A673 (cell line): ENCODE results near the gene TLCD3B. TPM values are rescaled to one million over a fixed set of nuclear protein-coding genes. Genes with fewer than 3 reads are reported as not detected.

Source experiments
- BruUV-seq: library from RNA; stranded (reverse); fragments of 400-500 nt; replicated peaks from 2 replicates; lab custom pipeline; 2021; lab: Mats Ljungman, UMichigan
- CTCF ChIA-PET: fragments of 300-600 bp; sonication (Branson Sonifier 250); formaldehyde crosslinking; loops from one replicate; lab custom pipeline; 2022; ENCODE audit warnings: antibody characterized with exemption; lab: Charles Lee
- POLR2A ChIA-PET: fragments of 300-600 bp; sonication (Branson Sonifier 250); formaldehyde crosslinking; loops from one replicate; lab custom pipeline; 2022; ENCODE audit warnings: antibody characterized with exemption; ENCODE audit not compliant: low non-redundant PET; lab: Charles Lee
- DNase-seq: peaks from one replicate; pipeline ENCODE4 v3.0.0-alpha.2; 2015; ENCODE audit warnings: low spot score
- H3K27ac ChIP-seq: fragments of 200-600 bp; sonication (generic); 2 replicates; pipeline ENCODE4 v1.5.1; 2016; ENCODE audit warnings: mixed run types, low read depth, mild to moderate bottlenecking, mixed read lengths, antibody characterized with exemption, low read length; ENCODE audit not compliant: poor library complexity, severe bottlenecking
- H3K27me3 ChIP-seq: fragments of 200-600 bp; sonication (generic); replicated peaks from 2 replicates; pipeline ENCODE4 v1.6.1; 2017; ENCODE audit warnings: mixed run types, low read depth, mild to moderate bottlenecking, mixed read lengths, antibody characterized with exemption, low read length; ENCODE audit not compliant: insufficient read depth, poor library complexity
- H3K36me3 ChIP-seq: fragments of 200-600 bp; sonication (generic); 2 replicates; pipeline ENCODE4 v1.6.1; 2016; ENCODE audit warnings: mixed run types, mild to moderate bottlenecking, mixed read lengths, antibody characterized with exemption, low read length; ENCODE audit not compliant: insufficient read depth, poor library complexity, severe bottlenecking
- H3K4me1 ChIP-seq: fragments of 200-600 bp; sonication (generic); 2 replicates; pipeline ENCODE4 v1.6.1; 2017; ENCODE audit warnings: mixed run types, mild to moderate bottlenecking, mixed read lengths, antibody characterized with exemption, low read length; ENCODE audit not compliant: insufficient read depth, poor library complexity, severe bottlenecking
- H3K4me3 ChIP-seq: fragments of 200-600 bp; sonication (generic); 2 replicates; pipeline ENCODE4 v1.5.1; 2016; ENCODE audit warnings: low read depth, mixed run types, mild to moderate bottlenecking, mixed read lengths, low read length; ENCODE audit not compliant: poor library complexity, severe bottlenecking
- H3K9me3 ChIP-seq: fragments of 200-600 bp; sonication (generic); 2 replicates; pipeline ENCODE4 v1.6.1; 2016; ENCODE audit warnings: mixed run types, low read depth, mild to moderate bottlenecking, mixed read lengths, antibody characterized with exemption, low read length; ENCODE audit not compliant: poor library complexity, severe bottlenecking
- CTCF ChIP-seq: fragments of 300-800, 200-600 bp; sonication (generic); conservative IDR thresholded peaks from 2 replicates; pipeline ENCODE4 v1.5.1; 2017; ENCODE audit warnings: low read depth, mild to moderate bottlenecking, antibody characterized with exemption, low read length, moderate library complexity, mixed read lengths
- EZH2 ChIP-seq: fragments of 200-600 bp; sonication (generic); IDR thresholded peaks from 2 replicates; pipeline ENCODE4 v1.6.1; 2017; ENCODE audit warnings: borderline replicate concordance, low read depth, mild to moderate bottlenecking, mixed read lengths, antibody characterized with exemption, low read length; ENCODE audit not compliant: poor library complexity, severe bottlenecking
- intact Hi-C: fragments of 100-400 bp; cut with micrococcal nuclease; formaldehyde crosslinking; loops from one replicate; pipeline ENCODE4 v1.10.0; 2022; ENCODE audit not compliant: unreplicated experiment
- total RNA-seq: library from RNA; stranded (reverse); gene quantifications from 2 replicates; pipeline ENCODE4 v1.2.3, GENCODE V29; 2021

Gene TLCD3B
- total RNA-seq, 1 experiment from 2014 or later = 1.9 TPM

GRCh38 chr16:30002614-30003346, 28.3 kb downstream of the TLCD3B start:
- no peak overlapping the region for H3K4me3 ChIP-seq
- POLR2A ChIA-PET = interaction anchor here (0.6 kb wide), 1 partner anchor 102 kb away, joined by 3 read pairs; the partner anchor contains the start of gene ASPHD1
- no peak overlapping the region for H3K27ac ChIP-seq
- peaks cover 17% of the 10 kb centered on the region for H3K36me3 ChIP-seq
- BruUV-seq = no TSS peak
- intact Hi-C loops = no loop called here
- CTCF ChIA-PET = no interaction called here
- H3K4me1 ChIP-seq = no peaks in the 10 kb centered on the region
- H3K9me3 ChIP-seq = no peaks in the 10 kb centered on the region
- H3K27me3 ChIP-seq = no peaks in the 10 kb centered on the region
- no peak for TF ChIP-seq EZH2
- TF ChIP-seq CTCF = no peak
- no peak for DNase-seq

DNA sequence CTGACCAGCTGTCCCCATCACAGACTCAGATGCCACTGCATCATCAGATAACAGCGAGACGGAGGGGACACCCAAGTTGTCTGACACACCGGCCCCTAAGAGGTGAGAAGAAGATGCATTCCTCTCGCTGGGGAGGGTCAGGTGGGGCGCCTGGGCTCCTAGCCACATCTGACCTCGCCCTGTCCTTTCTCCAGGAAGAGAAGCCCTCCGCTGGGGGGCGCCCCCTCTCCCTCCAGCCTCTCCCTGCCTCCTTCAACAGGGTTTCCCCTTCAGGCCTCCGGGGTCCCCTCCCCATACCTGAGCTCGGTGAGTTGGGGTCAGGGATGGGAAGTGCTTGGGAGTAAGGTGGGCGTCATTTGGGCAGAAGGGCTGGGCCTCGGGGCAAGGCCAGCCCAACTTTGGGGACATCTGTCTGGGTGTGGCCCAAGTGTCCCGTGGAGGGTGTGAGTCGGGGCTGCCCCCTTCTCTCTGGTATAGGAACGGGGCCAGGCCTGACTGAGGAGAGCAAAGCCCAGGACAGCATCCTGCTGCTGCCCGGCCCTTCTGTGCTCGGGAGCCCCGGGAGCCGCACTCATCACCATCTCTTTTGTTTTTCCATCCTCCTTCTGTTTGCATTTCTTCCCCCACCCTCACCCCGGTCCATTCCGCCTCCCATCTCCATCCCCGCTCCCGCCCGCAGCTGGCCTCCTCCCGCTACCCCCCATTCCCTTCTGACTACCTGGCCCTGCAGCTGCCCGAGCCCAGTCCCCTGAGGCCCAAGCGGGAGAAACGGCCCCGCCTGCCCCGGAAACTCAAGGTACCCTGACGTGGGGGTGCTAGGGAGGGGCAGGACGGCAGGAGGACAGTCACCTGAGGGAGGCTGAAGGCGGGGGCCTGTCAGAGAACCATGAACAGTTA, 30.1 kb downstream of the TLCD3B start:
- CTCF ChIA-PET = no interaction called here
- no peaks in the 10 kb centered on the region for H3K27me3 ChIP-seq
- peaks cover 28% of the 10 kb centered on the region for H3K36me3 ChIP-seq
- intact Hi-C loops = no loop called here
- no TSS peak for BruUV-seq
- no peak overlapping the region for H3K27ac ChIP-seq
- no peak overlapping the region for H3K4me3 ChIP-seq
- peaks cover 5% of the 10 kb centered on the region for H3K4me1 ChIP-seq
- no peak for DNase-seq
- no peaks in the 10 kb centered on the region for H3K9me3 ChIP-seq
- TF ChIP-seq CTCF = no peak
- POLR2A ChIA-PET = no interaction called here

GRCh38 chr16:29999605-30000004, 31.5 kb downstream of the TLCD3B start:
- Histone ChIP-seq H3K9me3 (no peaks in the 10 kb centered on the region), H3K27ac (no peak overlapping the region), H3K4me3 (no peak overlapping the region), H3K36me3 (peaks cover 24% of the 10 kb centered on the region), H3K4me1 (peaks cover 12% of the 10 kb centered on the region), H3K27me3 (no peaks in the 10 kb centered on the region)
- ChIA-PET CTCF (no interaction called here), POLR2A (no interaction called here)
- no peak for DNase-seq
- intact Hi-C loops = no loop called here
- no TSS peak for BruUV-seq
- TF ChIP-seq CTCF (no peak), EZH2 (no peak)
